PFSK-1 (cell line): ENCODE results near the gene TPST1.

Source experiments
- FOXP2 ChIP-seq: optimal IDR thresholded peaks from 2 replicates; pipeline ENCODE3; 2011; ENCODE audit warnings: borderline replicate concordance, control low read depth, inconsistent platforms; ENCODE audit not compliant: insufficient read depth; ENCODE audit errors: extremely low read length, extremely low read depth
- POLR2AphosphoS5 ChIP-seq: IDR thresholded peaks from 2 replicates; pipeline ENCODE4 v1.6.1; 2012; ENCODE audit warnings: low read depth, mild to moderate bottlenecking, control low read depth, low read length, moderate library complexity
- REST ChIP-seq, 2 experiments: IDR thresholded peaks; 2 replicates each; pipeline versions ENCODE4 v1.6.1 to v1.8.0; 2011 to 2012; ENCODE audit warnings: low read depth in 2 of 2, low read length in 2 of 2, control low read depth in 1 of 2, inconsistent platforms in 1 of 2, mild to moderate bottlenecking in 1 of 2, moderate library complexity in 1 of 2; ENCODE audit not compliant: insufficient read depth in 1 of 2
- SIN3A ChIP-seq: IDR thresholded peaks from 2 replicates; pipeline ENCODE4 v1.6.1; 2012; ENCODE audit warnings: mild to moderate bottlenecking, low read length, moderate library complexity, borderline replicate concordance; ENCODE audit not compliant: insufficient read depth
- TAF1 ChIP-seq: IDR thresholded peaks from 2 replicates; pipeline ENCODE4 v1.6.1; 2012; ENCODE audit warnings: low read length, control low read depth, borderline replicate concordance; ENCODE audit not compliant: insufficient read depth

Gene TPST1

GRCh38 chr7:66238773-66239466, 33.8 kb downstream of the TPST1 start:
- no peak for TF ChIP-seq FOXP2
- TF ChIP-seq SIN3A: no peak
- TF ChIP-seq POLR2AphosphoS5: no peak
- TF ChIP-seq REST (IDR thresholded peaks at IDR 0.05; ENCODE audit: insufficient read depth in 1 of 2, low read depth in 2 of 2, low read length in 2 of 2): no peak
- no peak for TF ChIP-seq TAF1

- no peak for TF ChIP-seq SIN3A
- TF ChIP-seq POLR2AphosphoS5: no peak
- TF ChIP-seq FOXP2: no peak
- no peak for TF ChIP-seq TAF1
- no peak for TF ChIP-seq REST (IDR thresholded peaks at IDR 0.05; ENCODE audit: insufficient read depth in 1 of 2, low read depth in 2 of 2, low read length in 2 of 2)
These were observed 34.3 kb downstream of the TPST1 start for GRCh38 chr7:66239467-66239856.

- TF ChIP-seq TAF1 (no peak), FOXP2 (no peak), REST (IDR thresholded peaks at IDR 0.05; ENCODE audit: insufficient read depth in 1 of 2, low read depth in 2 of 2, low read length in 2 of 2) (no peak), POLR2AphosphoS5 (no peak)
These were observed 39.9 kb downstream of the TPST1 start for GRCh38 chr7:66245008-66245407.

GRCh38 chr7:66246554-66247171, 41.5 kb downstream of the TPST1 start:
- TF ChIP-seq TAF1 (no peak), REST (IDR thresholded peaks at IDR 0.05; ENCODE audit: insufficient read depth in 1 of 2, low read depth in 2 of 2, low read length in 2 of 2) (no peak), POLR2AphosphoS5 (no peak), FOXP2 (no peak), SIN3A (no peak)

- TF ChIP-seq TAF1 (no peak), FOXP2 (no peak), SIN3A (no peak), REST (IDR thresholded peaks at IDR 0.05; ENCODE audit: insufficient read depth in 1 of 2, low read depth in 2 of 2, low read length in 2 of 2) (no peak), POLR2AphosphoS5 (no peak)
These were observed 42.4 kb downstream of the TPST1 start for GRCh38 chr7:66247380-66248078.
